Muscle of leg (tissue), 11 donors: ENCODE results near the gene GABRG3. TPM values are rescaled to one million over a fixed set of nuclear protein-coding genes. Genes with fewer than 3 reads are reported as not detected.

Experiments
- DNase-seq: peaks from one replicate; pipeline ENCODE4 v3.0.0; 2013
- H3K27ac ChIP-seq: one replicate; pipeline ENCODE4 v1.5.1; 2013; ENCODE audit warnings: mild to moderate bottlenecking, low read length, control low read depth
- H3K27me3 ChIP-seq: one replicate; pipeline ENCODE4 v1.6.1; 2013; ENCODE audit warnings: low read length; ENCODE audit not compliant: control insufficient read depth, insufficient read depth
- H3K36me3 ChIP-seq: one replicate; pipeline ENCODE4 v1.6.1; 2013; ENCODE audit warnings: low read length; ENCODE audit not compliant: control insufficient read depth, insufficient read depth
- H3K4me1 ChIP-seq: one replicate; pipeline ENCODE4 v1.6.1; 2013; ENCODE audit warnings: low read length; ENCODE audit not compliant: control insufficient read depth, insufficient read depth
- H3K4me3 ChIP-seq: one replicate; pipeline ENCODE4 v1.5.1; 2013; ENCODE audit warnings: low read length, control low read depth
- H3K9me3 ChIP-seq: replicated peaks from 2 replicates; pipeline ENCODE4 v1.6.1; 2013; ENCODE audit warnings: low read depth, low read length; ENCODE audit not compliant: control insufficient read depth
- WGBS: methylation state at CpG from one replicate; pipeline ENCODE4 v1.1.5; 2013; ENCODE audit warnings: missing lambda C conversion rate; ENCODE audit not compliant: insufficient coverage; 5-methylcytosine and 5-hydroxymethylcytosine counted together
- polyA plus RNA-seq, 8 donors: library from polyadenylated mRNA; unstranded; fragments of 120-200 nt; gene quantifications; one replicate each; pipeline versions ENCODE4 v1.2.1 to v1.2.3, GENCODE V29; 2013; ENCODE audit warnings: inconsistent platforms in 1 of 8, low replicate concordance in 1 of 8; ENCODE audit not compliant: insufficient read length in 8 of 8, insufficient read depth in 1 of 8
- total RNA-seq: library from RNA; stranded (reverse); fragments of 120-200 nt; gene quantifications from one replicate; pipeline ENCODE4 v1.2.4, GENCODE V29; 2013

GABRG3 gene
- total and polyA plus RNA-seq, 9 donors = 0.11 to 0.69 (median 0.34) TPM; not detected in 1

DNA sequence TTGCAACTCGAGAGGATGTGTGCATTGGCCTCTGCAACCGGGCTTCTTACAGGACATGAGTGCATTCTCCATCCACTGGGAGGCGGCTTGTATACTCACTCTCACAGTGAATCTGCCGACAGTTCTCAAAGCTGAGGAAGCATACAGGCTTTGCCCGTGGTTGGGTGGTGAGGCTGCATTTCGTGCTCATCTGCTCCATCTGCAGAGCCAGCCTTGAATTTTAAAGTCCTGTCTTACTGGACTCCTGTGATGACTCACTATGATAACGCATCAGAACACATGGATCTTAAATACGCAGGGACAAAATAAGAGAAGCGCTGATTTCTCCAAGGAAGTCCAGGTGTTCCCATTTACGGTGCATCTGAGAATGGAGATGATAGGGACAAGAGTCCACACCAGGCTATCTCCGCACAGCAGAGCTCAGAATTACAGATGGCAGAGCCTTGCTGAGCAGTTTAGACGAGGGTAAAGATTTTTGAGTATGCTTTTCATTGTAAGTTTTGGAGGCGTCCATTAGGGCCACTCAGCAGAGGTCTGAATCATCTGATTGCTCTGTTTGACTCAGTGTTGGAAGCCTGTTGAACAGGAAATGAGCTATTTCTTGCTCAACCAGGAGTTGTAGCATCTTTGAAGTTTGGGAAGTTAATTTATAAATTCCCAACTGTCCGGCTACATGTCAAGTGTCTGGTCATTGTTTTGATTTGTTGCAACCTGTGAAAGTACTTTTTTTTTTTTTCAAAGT is 87.1 kb downstream of the GABRG3 start:
- Histone ChIP-seq H3K27me3 (no peaks in the 10 kb centered on the region), H3K36me3 (no peaks in the 10 kb centered on the region), H3K27ac (no peak overlapping the region), H3K4me1 (no peaks in the 10 kb centered on the region), H3K9me3 (no peaks in the 10 kb centered on the region), H3K4me3 (no peak overlapping the region)
- DNase-seq = no peak
- WGBS = 84% methylated on average over 13 of the region's 14 CpGs

DNA sequence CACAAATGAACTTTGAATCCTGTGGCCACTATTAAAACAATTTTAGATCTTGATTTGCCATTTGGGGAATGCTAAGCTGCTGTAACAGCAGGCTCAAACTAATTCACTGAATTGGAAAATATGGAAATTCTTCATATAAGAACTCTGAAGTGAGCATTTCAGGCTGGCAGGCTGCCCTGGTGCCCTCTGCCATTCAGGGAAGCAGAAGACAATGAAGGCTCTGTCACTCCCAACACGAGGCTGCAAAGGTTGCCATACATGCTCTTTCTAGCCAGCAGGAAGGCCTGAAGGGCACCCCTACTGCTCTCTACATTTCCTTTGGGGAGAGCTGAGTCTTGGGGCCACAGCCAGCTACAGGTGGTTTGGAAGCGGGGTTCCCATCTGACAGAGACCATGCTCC is 88.0 kb downstream of the GABRG3 start:
- Histone ChIP-seq H3K9me3 (no peaks in the 10 kb centered on the region), H3K27me3 (no peaks in the 10 kb centered on the region), H3K4me1 (no peaks in the 10 kb centered on the region), H3K36me3 (no peaks in the 10 kb centered on the region), H3K27ac (no peak overlapping the region), H3K4me3 (no peak overlapping the region)
- no peak for DNase-seq
- WGBS = 80% methylated on average over 2 of the region's 2 CpGs

- WGBS = 20% methylated on average over 2 of the region's 3 CpGs
- H3K9me3 ChIP-seq = no peaks in the 10 kb centered on the region
- H3K36me3 ChIP-seq = no peaks in the 10 kb centered on the region
- no peaks in the 10 kb centered on the region for H3K4me1 ChIP-seq
- H3K27ac ChIP-seq = no peak overlapping the region
- H3K27me3 ChIP-seq = no peaks in the 10 kb centered on the region
- peak; percentile 60 for DNase-seq
- H3K4me3 ChIP-seq = no peak overlapping the region
These were observed 88.7 kb downstream of the GABRG3 start for GRCh38 chr15:27059610-27060202.

GRCh38 chr15:27061739-27062138 is 90.8 kb downstream of the GABRG3 start:
- Histone ChIP-seq H3K4me3 (no peak overlapping the region), H3K9me3 (no peaks in the 10 kb centered on the region), H3K36me3 (no peaks in the 10 kb centered on the region), H3K27me3 (no peaks in the 10 kb centered on the region), H3K27ac (no peak overlapping the region), H3K4me1 (no peaks in the 10 kb centered on the region)
- DNase-seq = no peak
- 49% methylated on average over 4 of the region's 6 CpGs for WGBS

GRCh38 chr15:27062951-27063350 is 92.0 kb downstream of the GABRG3 start:
- Histone ChIP-seq H3K27me3 (no peaks in the 10 kb centered on the region), H3K27ac (no peak overlapping the region), H3K4me3 (no peak overlapping the region), H3K9me3 (no peaks in the 10 kb centered on the region), H3K4me1 (no peaks in the 10 kb centered on the region), H3K36me3 (no peaks in the 10 kb centered on the region)
- peak; percentile 79 for DNase-seq
- WGBS = 34% methylated on average over 6 of the region's 9 CpGs

GRCh38 chr15:27064080-27064479 is 93.1 kb downstream of the GABRG3 start:
- peaks cover 6% of the 10 kb centered on the region for H3K9me3 ChIP-seq
- no peak for DNase-seq
- no peaks in the 10 kb centered on the region for H3K36me3 ChIP-seq
- no peaks in the 10 kb centered on the region for H3K4me1 ChIP-seq
- no peaks in the 10 kb centered on the region for H3K27me3 ChIP-seq
- no peak overlapping the region for H3K27ac ChIP-seq
- no peak overlapping the region for H3K4me3 ChIP-seq
- WGBS = 82% methylated on average over 11 of the region's 12 CpGs

DNA sequence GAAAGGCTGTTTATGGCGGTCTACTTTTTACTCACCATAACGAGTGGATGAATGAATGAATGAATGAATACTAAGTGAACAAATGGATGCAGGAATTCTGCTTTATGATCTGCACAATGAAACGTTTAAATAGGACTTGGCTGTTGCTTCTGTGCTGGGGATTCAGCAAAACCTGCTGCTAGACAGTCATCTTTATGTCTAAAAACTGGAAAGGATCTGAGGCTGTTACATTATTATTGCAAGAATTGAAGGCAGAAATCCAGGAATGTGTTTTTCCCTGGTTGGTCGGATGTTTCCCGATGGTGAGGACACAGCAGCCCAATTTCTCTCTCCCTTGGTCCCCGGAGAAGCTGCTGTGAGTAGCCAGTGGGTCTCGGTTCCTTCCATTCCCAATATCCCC is 94.2 kb downstream of the GABRG3 start:
- WGBS = 22% methylated on average over 1 of the region's 7 CpGs
- Histone ChIP-seq H3K4me1 (no peaks in the 10 kb centered on the region), H3K27ac (peak overlapping the region; percentile 59), H3K36me3 (no peaks in the 10 kb centered on the region), H3K4me3 (no peak overlapping the region), H3K9me3 (peaks cover 6% of the 10 kb centered on the region), H3K27me3 (no peaks in the 10 kb centered on the region)
- peak; percentile 73 for DNase-seq

- H3K4me3 ChIP-seq = no peak overlapping the region
- peaks cover 6% of the 10 kb centered on the region for H3K9me3 ChIP-seq
- whole genome bisulfite sequencing = no CpG with 5 or more reads among the region's 4 CpGs
- H3K36me3 ChIP-seq = no peaks in the 10 kb centered on the region
- H3K27me3 ChIP-seq = no peaks in the 10 kb centered on the region
- H3K27ac ChIP-seq = peak overlapping the region; percentile 59
- H3K4me1 ChIP-seq = no peaks in the 10 kb centered on the region
- DNase-seq = peak; percentile 28
These were observed 94.8 kb downstream of the GABRG3 start for GRCh38 chr15:27065785-27066184.

DNA sequence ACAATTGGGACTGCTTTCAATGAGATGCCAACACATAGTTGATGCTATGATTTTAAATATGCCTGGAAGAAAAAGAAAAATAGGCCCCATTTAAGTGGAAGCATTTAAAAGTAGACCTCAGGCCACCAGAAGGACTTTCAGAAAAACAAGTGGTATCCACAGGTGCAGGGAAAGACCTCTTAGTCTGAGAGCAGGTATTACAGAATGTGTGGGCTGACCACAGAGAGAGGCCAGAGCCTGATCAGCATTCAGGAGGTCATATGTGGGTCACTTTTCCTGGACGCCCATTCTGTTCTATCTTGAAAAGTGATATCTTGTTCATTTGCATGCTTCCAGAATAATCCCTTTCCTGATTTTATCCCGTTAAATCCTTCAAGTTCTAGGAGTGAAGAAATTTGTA is 95.5 kb downstream of the GABRG3 start:
- peaks cover 6% of the 10 kb centered on the region for H3K9me3 ChIP-seq
- H3K27ac ChIP-seq = no peak overlapping the region
- no peaks in the 10 kb centered on the region for H3K27me3 ChIP-seq
- DNase-seq = no peak
- H3K36me3 ChIP-seq = no peaks in the 10 kb centered on the region
- WGBS = no CpG with 5 or more reads among the region's 2 CpGs
- no peaks in the 10 kb centered on the region for H3K4me1 ChIP-seq
- no peak overlapping the region for H3K4me3 ChIP-seq

DNA sequence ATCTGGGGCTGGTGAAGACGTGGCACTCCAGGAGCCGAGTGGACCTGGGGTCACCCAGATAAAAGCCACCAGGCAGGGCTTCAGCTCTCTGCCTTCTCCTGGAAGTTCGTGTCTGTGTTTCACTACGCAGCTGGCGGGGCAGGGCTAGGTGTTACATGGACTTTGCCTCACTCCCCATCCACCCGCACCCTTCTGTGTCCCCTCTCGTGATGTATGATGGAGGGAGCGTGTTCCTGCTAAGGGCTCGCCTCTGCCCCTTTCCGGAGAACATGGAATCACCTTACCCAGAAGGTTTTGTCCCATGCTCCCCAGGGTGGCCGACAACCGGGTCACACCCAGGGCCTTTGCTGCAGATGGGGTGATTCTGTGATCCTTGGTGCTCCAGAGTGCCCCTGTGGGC is 96.2 kb downstream of the GABRG3 start:
- H3K27me3 ChIP-seq = no peaks in the 10 kb centered on the region
- no peaks in the 10 kb centered on the region for H3K4me1 ChIP-seq
- 92% methylated on average over 3 of the region's 12 CpGs for WGBS
- H3K36me3 ChIP-seq = no peaks in the 10 kb centered on the region
- H3K4me3 ChIP-seq = no peak overlapping the region
- no peak overlapping the region for H3K27ac ChIP-seq
- no peak for DNase-seq
- H3K9me3 ChIP-seq = peaks cover 6% of the 10 kb centered on the region
